Vagina (tissue), 2 donors: Measurements from ENCODE around the gene SERINC5. TPM values are rescaled to one million over a fixed set of nuclear protein-coding genes. Genes with fewer than 3 reads are reported as not detected.

Experiments
- DNase-seq, 2 donors: peaks; one replicate each; pipeline ENCODE4 v3.0.0-alpha.2; 2017; ENCODE audit errors: extremely low spot score in 2 of 2
- H3K27ac ChIP-seq: fragments of 200-600 bp; sonication (generic); one replicate; pipeline ENCODE4 v1.5.1; 2019
- H3K27me3 ChIP-seq: fragments of 200-600 bp; sonication (generic); one replicate; pipeline ENCODE4 v1.5.1; 2019
- H3K36me3 ChIP-seq, 2 donors: fragments of 200-600 bp; sonication (generic); one replicate each; pipeline ENCODE4 v1.5.1; 2017 to 2019
- H3K4me1 ChIP-seq: fragments of 200-600 bp; sonication (generic); one replicate; pipeline ENCODE4 v1.5.1; 2019
- H3K4me3 ChIP-seq, 2 donors: fragments of 200-600 bp; sonication (generic); 1 replicate in 1 of 2; 2 replicates in 1 of 2; pipeline ENCODE4 v1.5.1; 2016 to 2019
- H3K9me3 ChIP-seq: fragments of 200-600 bp; sonication (generic); one replicate; pipeline ENCODE4 v1.5.1; 2019
- CTCF ChIP-seq, 3 experiments: fragments of 450-650 bp in 2 of 3; fragments of 200-600 bp in 1 of 3; sonication (generic) in 1 of 3; IDR thresholded peaks; one replicate each; pipeline ENCODE4 v1.5.1; 2017 to 2019; ENCODE audit warnings: antibody characterized with exemption in 3 of 3, mild to moderate bottlenecking in 2 of 3, moderate library complexity in 2 of 3
- POLR2A ChIP-seq, 2 donors: fragments of 450-650 bp; IDR thresholded peaks; one replicate each; pipeline ENCODE4 v1.6.1; 2017; ENCODE audit warnings: antibody characterized with exemption in 2 of 2, mild to moderate bottlenecking in 2 of 2, moderate library complexity in 2 of 2
- POLR2AphosphoS5 ChIP-seq, 2 donors: sonication (generic); formaldehyde crosslinking; IDR thresholded peaks; one replicate each; pipeline ENCODE4 v1.9.0; 2017; ENCODE audit warnings: antibody characterized with exemption in 2 of 2, mild to moderate bottlenecking in 2 of 2, low read depth in 1 of 2; ENCODE audit not compliant: insufficient read depth in 1 of 2
- intact Hi-C: fragments of 100-400 bp; cut with DNase I; formaldehyde crosslinking; loops from one replicate; pipeline ENCODE4 v1.15.1; 2023
- total RNA-seq: library from RNA; depleted of rRNA; stranded (reverse); fragments of >200 nt; gene quantifications from one replicate; pipeline ENCODE4 v1.2.3, GENCODE V29; 2016

Gene SERINC5
- total RNA-seq, 1 donor from 2014 or later = 35.6 TPM

- Histone ChIP-seq H3K27me3 (no peaks in the 10 kb centered on the region), H3K4me3 (no peak overlapping the region), H3K4me1 (peaks cover 10% of the 10 kb centered on the region), H3K36me3 (no peaks in the 10 kb centered on the region), H3K27ac (no peak overlapping the region), H3K9me3 (no peaks in the 10 kb centered on the region)
- no peak for DNase-seq
- TF ChIP-seq POLR2A (IDR thresholded peaks at IDR 0.05) (no peak), POLR2AphosphoS5 (IDR thresholded peaks at IDR 0.05; ENCODE audit: insufficient read depth in 1 of 2, low read depth in 1 of 2) (no peak), CTCF (IDR thresholded peaks at IDR 0.05) (no peak)
- intact Hi-C loops = no loop called here
These were observed 30.5 kb downstream of the SERINC5 start for GRCh38 chr5:80225189-80225933.

GRCh38 chr5:80223561-80223960 lies 32.3 kb downstream of the SERINC5 start:
- no peak for DNase-seq
- TF ChIP-seq POLR2AphosphoS5 (IDR thresholded peaks at IDR 0.05; ENCODE audit: insufficient read depth in 1 of 2, low read depth in 1 of 2) (no peak), CTCF (IDR thresholded peaks at IDR 0.05) (no peak), POLR2A (IDR thresholded peaks at IDR 0.05) (no peak)
- no peak overlapping the region for H3K27ac ChIP-seq
- H3K27me3 ChIP-seq = no peaks in the 10 kb centered on the region
- no peaks in the 10 kb centered on the region for H3K9me3 ChIP-seq
- H3K36me3 ChIP-seq = no peaks in the 10 kb centered on the region
- intact Hi-C loops = no loop called here
- H3K4me3 ChIP-seq = no peak overlapping the region
- H3K4me1 ChIP-seq = peaks cover 10% of the 10 kb centered on the region

GRCh38 chr5:80220245-80220897 lies 35.5 kb downstream of the SERINC5 start:
- Histone ChIP-seq H3K27me3 (no peaks in the 10 kb centered on the region), H3K4me1 (peaks cover 34% of the 10 kb centered on the region), H3K27ac (no peak overlapping the region), H3K9me3 (no peaks in the 10 kb centered on the region), H3K4me3 (no peak overlapping the region), H3K36me3 (no peaks in the 10 kb centered on the region)
- TF ChIP-seq POLR2AphosphoS5 (IDR thresholded peaks at IDR 0.05; ENCODE audit: insufficient read depth in 1 of 2, low read depth in 1 of 2) (no peak), POLR2A (IDR thresholded peaks at IDR 0.05) (no peak), CTCF (IDR thresholded peaks at IDR 0.05) (no peak)
- DNase-seq = no peak
- intact Hi-C loops = no loop called here

GRCh38 chr5:80219391-80219790 lies 36.5 kb downstream of the SERINC5 start:
- Histone ChIP-seq H3K4me1 (peaks cover 34% of the 10 kb centered on the region), H3K27me3 (no peaks in the 10 kb centered on the region)
- TF ChIP-seq CTCF (IDR thresholded peaks at IDR 0.05) = no peak
- TF ChIP-seq POLR2AphosphoS5 (IDR thresholded peaks at IDR 0.05; ENCODE audit: insufficient read depth in 1 of 2, low read depth in 1 of 2) = no peak
- no peak for TF ChIP-seq POLR2A (IDR thresholded peaks at IDR 0.05)

GRCh38 chr5:80217667-80218066 lies 38.2 kb downstream of the SERINC5 start:
- H3K36me3 ChIP-seq = no peaks in the 10 kb centered on the region
- H3K9me3 ChIP-seq = no peaks in the 10 kb centered on the region
- intact Hi-C loops = no loop called here
- H3K4me3 ChIP-seq = no peak overlapping the region
- no peak for DNase-seq
- H3K4me1 ChIP-seq = peaks cover 34% of the 10 kb centered on the region
- no peaks in the 10 kb centered on the region for H3K27me3 ChIP-seq
- TF ChIP-seq CTCF (IDR thresholded peaks at IDR 0.05) (no peak), POLR2AphosphoS5 (IDR thresholded peaks at IDR 0.05; ENCODE audit: insufficient read depth in 1 of 2, low read depth in 1 of 2) (no peak), POLR2A (IDR thresholded peaks at IDR 0.05) (no peak)
- no peak overlapping the region for H3K27ac ChIP-seq

More at GRCh38 chr5:80219391-80219790, 36.5 kb downstream of the SERINC5 start:
- Histone ChIP-seq H3K36me3 (no peaks in the 10 kb centered on the region), H3K4me3 (no peak overlapping the region), H3K27ac (no peak overlapping the region), H3K9me3 (no peaks in the 10 kb centered on the region)
- no peak for DNase-seq
- intact Hi-C loops = no loop called here
